Ishikawa (cell line): ENCODE measurements around the gene ZNF366.

Experiments
- CEBPB ChIP-seq: IDR thresholded peaks from 2 replicates; pipeline ENCODE4 v1.6.1; 2012
- CREB1 ChIP-seq: IDR thresholded peaks from 2 replicates; pipeline ENCODE4 v1.6.1; 2012; ENCODE audit warnings: low read depth
- EGR1 ChIP-seq: IDR thresholded peaks from 2 replicates; pipeline ENCODE4 v1.6.1; 2012
- EP300 ChIP-seq: IDR thresholded peaks from 2 replicates; pipeline ENCODE4 v1.6.1; 2012; ENCODE audit warnings: borderline replicate concordance
- FOXM1 ChIP-seq: IDR thresholded peaks from 2 replicates; pipeline ENCODE4 v1.6.1; 2012; ENCODE audit warnings: low read depth, borderline replicate concordance
- MAX ChIP-seq: IDR thresholded peaks from 2 replicates; pipeline ENCODE4 v1.6.1; 2012
- NFIC ChIP-seq: IDR thresholded peaks from 2 replicates; pipeline ENCODE4 v1.6.1; 2012
- RAD21 ChIP-seq: IDR thresholded peaks from 2 replicates; pipeline ENCODE4 v1.6.1; 2012; ENCODE audit warnings: low read depth
- REST ChIP-seq: IDR thresholded peaks from 2 replicates; pipeline ENCODE4 v1.6.1; 2012; ENCODE audit warnings: low read depth, mild to moderate bottlenecking
- TAF1 ChIP-seq: IDR thresholded peaks from 2 replicates; pipeline ENCODE4 v1.6.1; 2012; ENCODE audit warnings: low read depth, mild to moderate bottlenecking
- TCF12 ChIP-seq: IDR thresholded peaks from 2 replicates; pipeline ENCODE4 v1.6.1; 2012; ENCODE audit warnings: low read depth
- TEAD4 ChIP-seq: IDR thresholded peaks from 2 replicates; pipeline ENCODE4 v1.6.1; 2012
- USF1 ChIP-seq: IDR thresholded peaks from 2 replicates; pipeline ENCODE4 v1.6.1; 2012
- YY1 ChIP-seq: IDR thresholded peaks from 2 replicates; pipeline ENCODE4 v1.6.1; 2012; ENCODE audit warnings: low read depth
- ZBTB7A ChIP-seq: IDR thresholded peaks from 2 replicates; pipeline ENCODE4 v1.6.1; 2012; ENCODE audit warnings: low read depth

Gene ZNF366

DNA sequence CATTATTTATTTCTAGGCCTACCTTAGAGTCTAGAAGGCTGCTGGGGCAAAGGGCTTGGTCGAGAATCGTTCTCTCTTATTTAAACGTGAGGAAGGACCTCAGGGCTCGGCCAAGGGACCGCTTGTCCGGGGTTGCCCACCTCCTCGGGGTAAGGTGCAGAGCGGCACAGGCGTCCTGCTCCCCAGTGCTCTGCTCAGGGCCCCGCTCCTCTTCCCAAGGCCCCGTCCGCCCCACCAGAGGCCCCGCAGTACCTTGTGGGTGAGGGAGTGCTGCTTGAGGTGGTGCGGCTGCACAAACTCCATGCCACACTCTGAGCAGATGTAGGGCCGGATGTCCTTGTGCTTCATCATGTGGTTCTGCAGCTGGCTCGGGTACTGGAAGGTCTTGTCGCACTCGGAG is 47.3 kb downstream of the ZNF366 start:
- no peak for TF ChIP-seq EGR1
- no peak for TF ChIP-seq CREB1
- TF ChIP-seq RAD21: no peak
- no peak for TF ChIP-seq TAF1
- no peak for TF ChIP-seq FOXM1

DNA sequence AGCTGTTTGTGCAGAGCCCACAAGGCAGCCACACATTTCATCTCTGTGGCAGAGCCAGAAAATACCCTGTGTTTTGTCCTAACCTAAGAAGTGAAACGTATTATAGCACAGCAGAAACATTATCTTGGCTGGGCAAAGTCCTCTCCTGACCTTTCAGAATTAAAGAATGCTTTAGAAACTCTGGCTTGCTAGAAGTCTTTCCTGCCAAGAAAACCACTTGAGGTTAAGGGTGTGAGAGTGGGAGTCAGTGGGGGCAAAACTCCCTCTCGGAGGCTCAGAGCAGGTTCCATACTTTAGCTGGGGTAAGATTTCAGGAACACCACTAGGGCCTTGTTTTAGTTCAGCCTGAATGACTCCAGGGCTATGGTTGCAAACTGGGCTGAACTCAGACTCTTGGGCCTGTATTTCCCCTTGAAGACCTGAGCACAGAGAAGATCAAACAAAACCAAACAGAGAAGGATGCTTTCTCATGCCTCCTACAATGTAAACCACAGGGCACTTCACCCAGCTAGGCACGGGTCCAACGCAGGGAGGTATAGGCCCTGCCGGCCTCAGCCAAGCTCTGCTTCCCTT is 48.0 kb downstream of the ZNF366 start:
- TF ChIP-seq TCF12 (no peak), TAF1 (no peak), USF1 (no peak), NFIC (no peak), CEBPB (no peak), RAD21 (no peak), ZBTB7A (no peak), MAX (no peak), YY1 (no peak), FOXM1 (no peak), TEAD4 (no peak), EGR1 (no peak), EP300 (no peak), REST (no peak), CREB1 (no peak)

- TF ChIP-seq EP300 (no peak), FOXM1 (no peak), RAD21 (no peak), TCF12 (no peak), EGR1 (no peak), USF1 (no peak), CREB1 (no peak), TEAD4 (no peak), MAX (no peak), TAF1 (no peak)
These were observed 48.8 kb downstream of the ZNF366 start for GRCh38 chr5:72458407-72458806.

DNA sequence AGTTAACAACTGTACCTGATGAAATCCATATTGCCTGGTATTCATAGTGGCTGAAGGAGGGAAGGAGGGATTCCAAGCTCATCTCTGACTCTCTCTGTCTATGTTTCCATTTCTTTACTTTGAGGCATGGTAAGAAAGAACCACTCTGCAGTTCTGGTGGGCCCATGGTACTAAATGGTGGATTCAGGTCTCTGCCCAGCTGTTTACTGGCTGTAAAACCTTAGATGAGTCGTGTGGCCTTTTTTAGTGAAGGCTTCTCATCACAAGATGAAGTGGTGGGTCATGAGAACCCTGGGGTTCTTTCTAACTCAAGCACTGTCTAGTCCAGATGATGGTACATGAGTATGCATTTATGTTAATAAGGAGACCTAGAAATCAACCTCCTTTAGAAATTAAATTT is 49.7 kb downstream of the ZNF366 start:
- TF ChIP-seq EGR1 (no peak), MAX (no peak), ZBTB7A (no peak)

DNA sequence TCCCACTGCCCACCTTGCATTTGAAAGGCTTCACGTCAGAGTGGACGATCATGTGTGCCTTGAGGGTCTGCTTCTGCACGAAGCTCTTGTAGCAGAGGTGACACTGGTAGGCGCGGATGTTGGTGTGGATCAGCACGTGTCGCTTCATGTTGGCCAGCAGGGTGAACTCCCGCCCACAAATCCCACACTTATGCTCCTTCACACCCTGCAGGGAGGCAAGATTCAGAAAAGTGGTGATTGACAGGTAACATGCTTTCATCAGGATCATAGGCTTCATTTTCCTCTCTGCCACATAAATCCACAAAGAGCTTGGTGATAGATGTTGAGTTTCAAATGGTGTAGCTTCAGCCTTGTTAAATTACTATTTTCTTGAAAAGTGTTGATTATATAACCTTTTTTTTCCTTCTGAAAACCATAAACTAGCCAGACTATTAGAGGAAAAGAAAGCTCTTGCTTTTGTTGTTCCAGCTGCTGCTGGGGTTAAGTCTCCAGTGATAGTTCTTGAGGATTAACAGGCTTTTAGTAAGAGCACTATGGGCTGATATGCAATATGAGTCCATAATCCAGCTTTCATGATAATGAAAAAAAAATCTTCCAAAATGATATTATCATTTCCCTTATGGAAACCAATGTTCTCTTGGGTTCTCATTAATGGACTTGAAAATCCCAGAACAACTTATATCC is 50.7 kb downstream of the ZNF366 start:
- TF ChIP-seq TAF1: no peak
- TF ChIP-seq USF1: no peak
- TF ChIP-seq EGR1: no peak
- TF ChIP-seq RAD21: no peak
- TF ChIP-seq NFIC: no peak
- TF ChIP-seq REST: no peak
- no peak for TF ChIP-seq YY1
- no peak for TF ChIP-seq EP300
- no peak for TF ChIP-seq CEBPB
- no peak for TF ChIP-seq MAX
- TF ChIP-seq FOXM1: no peak
- no peak for TF ChIP-seq TEAD4
- no peak for TF ChIP-seq TCF12
- TF ChIP-seq ZBTB7A: no peak
- TF ChIP-seq CREB1: no peak
